Measurements from ENCODE around the gene RSPO4.

- TF ChIP-seq EHMT2 (IDR thresholded peaks at IDR 0.05; ENCODE audit: low read depth), result no peak
- no peak for TF ChIP-seq HOXA7 (CRISPR knock-in tag; IDR thresholded peaks at IDR 0.05)
- TF ChIP-seq CTCF (IDR thresholded peaks at IDR 0.05), result no peak
- no peak for TF ChIP-seq PHF8 (IDR thresholded peaks at IDR 0.05; ENCODE audit: borderline replicate concordance, low read depth)
- TF ChIP-seq SMC3 (IDR thresholded peaks at IDR 0.05), result no peak
- TF ChIP-seq POLR2A (IDR thresholded peaks at IDR 0.05; ENCODE audit: low read length), result no peak
- TF ChIP-seq CBX2 (IDR thresholded peaks at IDR 0.05; ENCODE audit: borderline replicate concordance, low read depth), result no peak
- TF ChIP-seq, protein P1, sequence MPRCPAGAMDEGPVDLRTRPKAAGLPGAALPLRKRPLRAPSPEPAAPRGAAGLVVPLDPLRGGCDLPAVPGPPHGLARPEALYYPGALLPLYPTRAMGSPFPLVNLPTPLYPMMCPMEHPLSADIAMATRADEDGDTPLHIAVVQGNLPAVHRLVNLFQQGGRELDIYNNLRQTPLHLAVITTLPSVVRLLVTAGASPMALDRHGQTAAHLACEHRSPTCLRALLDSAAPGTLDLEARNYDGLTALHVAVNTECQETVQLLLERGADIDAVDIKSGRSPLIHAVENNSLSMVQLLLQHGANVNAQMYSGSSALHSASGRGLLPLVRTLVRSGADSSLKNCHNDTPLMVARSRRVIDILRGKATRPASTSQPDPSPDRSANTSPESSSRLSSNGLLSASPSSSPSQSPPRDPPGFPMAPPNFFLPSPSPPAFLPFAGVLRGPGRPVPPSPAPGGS (IDR thresholded peaks at IDR 0.05), result no peak
- TF ChIP-seq, protein P2, sequence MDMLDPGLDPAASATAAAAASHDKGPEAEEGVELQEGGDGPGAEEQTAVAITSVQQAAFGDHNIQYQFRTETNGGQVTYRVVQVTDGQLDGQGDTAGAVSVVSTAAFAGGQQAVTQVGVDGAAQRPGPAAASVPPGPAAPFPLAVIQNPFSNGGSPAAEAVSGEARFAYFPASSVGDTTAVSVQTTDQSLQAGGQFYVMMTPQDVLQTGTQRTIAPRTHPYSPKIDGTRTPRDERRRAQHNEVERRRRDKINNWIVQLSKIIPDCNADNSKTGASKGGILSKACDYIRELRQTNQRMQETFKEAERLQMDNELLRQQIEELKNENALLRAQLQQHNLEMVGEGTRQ (IDR thresholded peaks at IDR 0.05), result no peak
- TF ChIP-seq FOSB (CRISPR knock-in tag; IDR thresholded peaks at IDR 0.05), result no peak
- TF ChIP-seq HDAC2 (IDR thresholded peaks at IDR 0.05), result no peak
- no peak for TF ChIP-seq EP300 (IDR thresholded peaks at IDR 0.05)
- TF ChIP-seq SREBF2 (IDR thresholded peaks at IDR 0.05), result no peak
- no peak for TF ChIP-seq CEBPB (IDR thresholded peaks at IDR 0.05)
Observed at GRCh38 chr20:911882-912600, 90.1 kb downstream of the RSPO4 start.

Data from A549 (cell line).